ENCODE data around the gene DGCR8. TPM values are rescaled to one million over a fixed set of nuclear protein-coding genes. Genes with fewer than 3 reads are reported as not detected.
A peak's percentile ranks its signal among the peaks of the same experiment; 100 is the strongest.

Gene DGCR8
- total RNA-seq, 2 donors from 2014 or later, result 8.3 to 12.1 TPM

- H3K27me3 ChIP-seq, result no peaks in the 10 kb centered on the region
- peaks cover 22% of the 10 kb centered on the region for H3K36me3 ChIP-seq
- H3K9me3 ChIP-seq, result no peaks in the 10 kb centered on the region
- no peak overlapping the region for H3K27ac ChIP-seq
- DNase-seq (ENCODE audit: low spot score), result no peak
- no peak overlapping the region for H3K4me3 ChIP-seq
- peak in 1 of 2 donors; percentile 42 for TF ChIP-seq CTCF (IDR thresholded peaks at IDR 0.05)
- peaks cover 0 to 27% of the 10 kb centered on the region in 2 donors for H3K4me1 ChIP-seq
Measured at GRCh38 chr22:20128902-20129746, 49.1 kb downstream of the DGCR8 start.

- Histone ChIP-seq H3K27me3 (no peaks in the 10 kb centered on the region), H3K36me3 (peaks cover 22% of the 10 kb centered on the region), H3K9me3 (no peaks in the 10 kb centered on the region), H3K4me1 (peaks cover 0 to 33% of the 10 kb centered on the region in 2 donors), H3K4me3 (no peak overlapping the region), H3K27ac (no peak overlapping the region)
- DNase-seq (ENCODE audit: low spot score), result no peak
- no peak for TF ChIP-seq CTCF (IDR thresholded peaks at IDR 0.05)
Measured at GRCh38 chr22:20129747-20130014, 49.6 kb downstream of the DGCR8 start.

- Histone ChIP-seq H3K36me3 (peaks cover 17% of the 10 kb centered on the region), H3K4me1 (peaks cover 0 to 39% of the 10 kb centered on the region in 2 donors), H3K27me3 (no peaks in the 10 kb centered on the region), H3K9me3 (no peaks in the 10 kb centered on the region), H3K4me3 (no peak overlapping the region), H3K27ac (peak overlapping the region in 1 of 2 donors; percentile 88)
- no peak for TF ChIP-seq CTCF (IDR thresholded peaks at IDR 0.05)
- no peak for DNase-seq (ENCODE audit: low spot score)
Measured at GRCh38 chr22:20130319-20130718, 50.3 kb downstream of the DGCR8 start.

- no peak for TF ChIP-seq CTCF (IDR thresholded peaks at IDR 0.05)
- peak overlapping the region; percentile 88 to 98 for H3K27ac ChIP-seq
- DNase-seq (ENCODE audit: low spot score), result peak; percentile 86
- peaks cover 11% of the 10 kb centered on the region for H3K36me3 ChIP-seq
- no peaks in the 10 kb centered on the region for H3K9me3 ChIP-seq
- peaks cover 0 to 46% of the 10 kb centered on the region in 2 donors for H3K4me1 ChIP-seq
- no peaks in the 10 kb centered on the region for H3K27me3 ChIP-seq
- H3K4me3 ChIP-seq, result peak overlapping the region; percentile 82 to 83
Measured at GRCh38 chr22:20130731-20131596, 50.9 kb downstream of the DGCR8 start.

GRCh38 chr22:20131597-20131858 is 51.5 kb downstream of the DGCR8 start, which contains the start of gene ZDHHC8:
Gene ZDHHC8 (plus strand): TSS chr22:20131804. CDS start chr22:20131948, 144 bp downstream.
- no peaks in the 10 kb centered on the region for H3K9me3 ChIP-seq
- H3K27me3 ChIP-seq, result no peaks in the 10 kb centered on the region
- H3K27ac ChIP-seq, result peak within 1 kb of the TSS; percentile 88 to 98
- peaks cover 7% of the 10 kb centered on the region for H3K36me3 ChIP-seq
- DNase-seq (ENCODE audit: low spot score), result no peak
- TF ChIP-seq CTCF (IDR thresholded peaks at IDR 0.05), result no peak
- H3K4me3 ChIP-seq, result peak within 1 kb of the TSS; percentile 83 to 88
- H3K4me1 ChIP-seq, result peaks cover 0 to 51% of the 10 kb centered on the region in 2 donors

All from right atrium auricular region (tissue), 2 donors.